Fibroblast of mammary gland (primary cell): Measurements from ENCODE around the gene UNC50.
A peak's percentile ranks its signal among the peaks of the same experiment; 100 is the strongest.

ENCODE experiments used
- DNase-seq: peaks from one replicate; pipeline ENCODE4 v3.0.0-alpha.2; 2010; ENCODE audit warnings: low read depth
- H3K4me3 ChIP-seq: 2 replicates; pipeline ENCODE4 v1.5.1; 2011; ENCODE audit warnings: low read depth, mild to moderate bottlenecking, low read length, moderate library complexity; ENCODE audit not compliant: control insufficient read depth
- TF ChIP-seq, protein P1 (sequence below): conservative IDR thresholded peaks from 2 replicates; pipeline ENCODE4 v1.5.1; 2011; ENCODE audit warnings: low read depth, low read length, inconsistent platforms; ENCODE audit not compliant: control insufficient read depth, insufficient read depth

Gene UNC50

DNA sequence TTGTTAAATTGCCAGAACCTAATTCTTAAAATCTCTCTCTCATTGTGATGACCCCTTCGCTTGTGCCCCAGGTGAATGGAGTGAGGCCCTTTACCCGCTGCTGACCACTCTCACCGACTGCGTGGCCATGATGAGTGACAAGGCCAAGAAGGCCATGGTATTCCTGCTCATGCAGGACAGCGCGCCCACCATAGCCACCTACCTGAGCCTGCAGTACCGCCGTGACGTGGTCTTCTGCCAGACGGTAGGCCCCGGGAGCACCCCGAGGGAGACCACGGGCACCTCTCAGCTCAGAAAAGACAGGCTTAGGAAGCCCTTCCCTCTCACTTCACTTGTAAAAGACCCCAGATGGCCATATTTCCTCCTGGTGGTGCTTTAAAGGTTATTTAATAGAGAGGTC lies 45.0 kb upstream of the UNC50 start:
- DNase-seq = no peak
- H3K4me3 ChIP-seq = no peak overlapping the region
- TF ChIP-seq, protein P1, sequence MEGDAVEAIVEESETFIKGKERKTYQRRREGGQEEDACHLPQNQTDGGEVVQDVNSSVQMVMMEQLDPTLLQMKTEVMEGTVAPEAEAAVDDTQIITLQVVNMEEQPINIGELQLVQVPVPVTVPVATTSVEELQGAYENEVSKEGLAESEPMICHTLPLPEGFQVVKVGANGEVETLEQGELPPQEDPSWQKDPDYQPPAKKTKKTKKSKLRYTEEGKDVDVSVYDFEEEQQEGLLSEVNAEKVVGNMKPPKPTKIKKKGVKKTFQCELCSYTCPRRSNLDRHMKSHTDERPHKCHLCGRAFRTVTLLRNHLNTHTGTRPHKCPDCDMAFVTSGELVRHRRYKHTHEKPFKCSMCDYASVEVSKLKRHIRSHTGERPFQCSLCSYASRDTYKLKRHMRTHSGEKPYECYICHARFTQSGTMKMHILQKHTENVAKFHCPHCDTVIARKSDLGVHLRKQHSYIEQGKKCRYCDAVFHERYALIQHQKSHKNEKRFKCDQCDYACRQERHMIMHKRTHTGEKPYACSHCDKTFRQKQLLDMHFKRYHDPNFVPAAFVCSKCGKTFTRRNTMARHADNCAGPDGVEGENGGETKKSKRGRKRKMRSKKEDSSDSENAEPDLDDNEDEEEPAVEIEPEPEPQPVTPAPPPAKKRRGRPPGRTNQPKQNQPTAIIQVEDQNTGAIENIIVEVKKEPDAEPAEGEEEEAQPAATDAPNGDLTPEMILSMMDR = no peak

- H3K4me3 ChIP-seq = no peak overlapping the region
- TF ChIP-seq, protein P1 = no peak
- no peak for DNase-seq
Observed at GRCh38 chr2:98564541-98565132, 43.8 kb upstream of the UNC50 start.

DNA sequence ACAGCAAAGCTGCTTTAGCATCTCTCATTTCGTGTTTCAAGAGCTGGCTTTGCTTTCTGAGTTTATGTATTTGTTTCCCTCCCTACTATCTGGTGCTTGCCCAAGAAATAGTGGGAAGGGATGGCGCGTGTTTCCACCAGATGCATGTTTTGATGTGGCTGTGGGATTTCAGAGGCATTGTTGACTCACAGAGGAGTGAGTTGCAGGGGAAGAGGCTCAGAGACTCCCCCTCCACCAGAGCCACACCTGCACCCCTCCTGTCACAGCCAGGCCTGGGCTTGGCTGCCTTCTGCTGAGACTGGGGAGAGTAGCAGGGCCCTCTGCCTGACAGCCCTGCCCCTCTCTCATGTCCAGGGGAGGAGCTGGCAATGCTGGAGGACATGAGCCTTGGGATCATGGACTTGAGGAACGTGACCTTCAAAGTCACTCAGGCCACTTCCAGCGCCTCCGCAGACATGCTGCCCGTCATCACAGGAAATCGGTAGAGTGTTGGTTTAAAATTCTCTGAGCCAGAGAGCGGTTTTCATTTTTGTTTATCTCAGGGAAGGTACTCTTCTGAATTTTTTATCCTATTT lies 43.0 kb upstream of the UNC50 start:
- TF ChIP-seq, protein P1 = no peak
- H3K4me3 ChIP-seq = no peak overlapping the region
- no peak for DNase-seq

DNA sequence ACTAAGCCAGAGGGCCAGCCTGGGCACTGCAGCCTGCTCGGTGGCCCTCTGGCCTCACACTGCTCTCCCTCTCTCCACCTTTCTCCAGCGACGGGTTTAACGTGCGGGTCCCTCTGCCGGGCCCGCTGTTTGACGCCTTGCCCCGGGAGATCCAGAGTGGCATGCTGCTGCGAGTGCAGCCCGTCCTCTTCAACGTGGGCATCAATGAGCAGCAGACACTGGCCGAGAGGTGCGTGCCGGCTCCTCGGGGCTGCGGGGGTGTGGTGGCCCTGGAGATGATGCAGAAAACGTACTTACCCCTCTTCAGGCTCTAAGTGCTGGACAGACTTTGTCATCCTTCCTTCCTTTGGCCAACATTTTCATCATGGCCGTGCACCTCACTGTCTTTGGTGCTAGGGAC lies 42.4 kb upstream of the UNC50 start:
- no peak for DNase-seq
- H3K4me3 ChIP-seq = no peak overlapping the region
- TF ChIP-seq, protein P1 = no peak

DNA sequence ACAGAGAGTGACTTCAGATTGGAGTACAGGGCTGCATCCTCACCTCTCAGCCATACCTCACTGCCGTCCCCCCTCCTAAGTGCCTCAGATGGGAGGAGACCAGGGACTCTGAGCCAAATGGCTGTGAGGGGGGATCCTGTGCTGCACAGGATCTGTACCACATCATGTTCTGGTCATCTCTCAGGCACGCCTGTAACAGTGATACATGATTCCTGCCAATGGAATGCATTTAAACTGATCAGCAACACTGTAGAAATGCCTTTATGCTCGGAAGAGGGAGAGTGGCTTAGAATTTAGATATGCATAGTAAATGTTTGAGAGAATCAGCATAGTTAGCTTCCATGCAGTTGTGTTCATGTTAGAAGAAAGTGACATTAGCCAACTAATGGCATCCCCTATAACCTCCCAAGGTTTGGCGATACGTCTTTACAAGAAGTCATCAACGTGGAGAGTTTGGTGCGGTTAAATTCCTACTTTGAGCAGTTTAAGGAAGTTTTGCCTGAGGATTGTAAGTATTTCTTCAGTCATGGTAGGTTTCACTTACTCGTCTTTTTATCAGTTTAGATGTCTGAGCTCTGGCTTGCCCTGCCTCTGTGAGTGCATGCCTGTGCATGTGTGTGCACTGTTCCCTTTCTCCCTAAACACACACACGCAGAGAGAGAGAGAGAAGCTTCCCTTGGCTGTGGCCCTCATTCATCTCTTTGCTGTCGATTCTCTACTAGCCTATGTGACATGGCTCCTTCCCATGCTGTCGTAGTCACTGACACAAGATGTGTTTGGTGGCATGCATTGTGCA lies 40.0 kb upstream of the UNC50 start:
- H3K4me3 ChIP-seq = no peak overlapping the region
- TF ChIP-seq, protein P1 = no peak

DNA sequence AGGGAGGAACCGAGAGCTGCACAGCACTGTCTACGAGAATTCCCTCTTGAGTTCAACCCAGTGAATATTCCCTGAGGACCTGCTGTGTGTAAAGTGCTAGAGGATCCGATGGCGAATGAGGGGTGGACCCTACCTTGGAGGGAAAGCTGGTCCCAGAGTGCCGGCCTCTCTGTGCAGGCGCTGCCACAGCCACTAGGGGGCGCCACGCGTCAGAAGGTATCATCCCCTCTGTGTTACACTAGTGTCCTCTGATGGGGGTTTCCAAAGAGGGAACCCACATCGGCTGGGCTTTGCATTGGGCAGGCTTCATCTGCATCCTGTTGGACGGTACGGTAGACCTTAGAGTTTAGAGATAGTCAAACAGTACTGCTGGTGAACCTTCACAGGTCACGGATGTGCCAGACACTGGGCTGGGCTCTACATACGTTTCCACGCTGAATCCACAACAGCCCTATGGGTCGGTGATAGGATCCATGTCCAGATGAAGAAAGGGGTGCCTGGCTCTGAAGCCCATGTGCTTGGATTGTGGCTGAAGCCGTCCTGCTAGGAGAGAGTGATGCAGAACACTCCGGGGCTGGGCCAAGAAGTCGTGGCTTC lies 39.1 kb upstream of the UNC50 start:
- TF ChIP-seq, protein P1 = peak; percentile 76
- H3K4me3 ChIP-seq = no peak overlapping the region
- peak; percentile 23 for DNase-seq

More for the DNA sequence above, 40.0 kb upstream of the UNC50 start:
- peak; percentile 18 for DNase-seq
